ENCODE results near the gene GRIN2C.
"Not testable (repeated sequence)": the region's sequence is repeated elsewhere in the genome, so short reads cannot be mapped to it uniquely, and the experiment has no call there.

The GRIN2C gene

DNA sequence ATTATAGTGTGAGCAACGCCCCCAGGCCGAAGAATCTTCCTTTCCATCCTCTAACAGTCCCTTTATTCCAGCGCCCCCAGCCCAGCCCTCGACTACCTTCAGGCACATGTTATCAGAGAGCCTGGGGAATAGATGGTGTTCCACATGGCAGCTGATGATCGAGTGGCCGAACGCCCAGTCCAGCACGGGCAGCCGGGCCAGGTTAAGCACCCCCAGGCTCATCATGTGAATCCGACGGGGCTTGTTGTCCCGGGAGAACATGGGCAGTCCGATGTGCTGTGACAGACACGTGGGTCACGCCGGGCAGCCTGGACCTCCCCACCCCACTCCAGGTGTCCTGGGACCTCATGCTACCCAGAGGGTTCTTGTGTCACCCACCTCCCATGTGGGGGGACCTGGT lies 19.6 kb upstream of the GRIN2C start:
- DNase-seq (ENCODE audit: low read depth in 3 of 3, low spot score in 1 of 3) = no peak

DNA sequence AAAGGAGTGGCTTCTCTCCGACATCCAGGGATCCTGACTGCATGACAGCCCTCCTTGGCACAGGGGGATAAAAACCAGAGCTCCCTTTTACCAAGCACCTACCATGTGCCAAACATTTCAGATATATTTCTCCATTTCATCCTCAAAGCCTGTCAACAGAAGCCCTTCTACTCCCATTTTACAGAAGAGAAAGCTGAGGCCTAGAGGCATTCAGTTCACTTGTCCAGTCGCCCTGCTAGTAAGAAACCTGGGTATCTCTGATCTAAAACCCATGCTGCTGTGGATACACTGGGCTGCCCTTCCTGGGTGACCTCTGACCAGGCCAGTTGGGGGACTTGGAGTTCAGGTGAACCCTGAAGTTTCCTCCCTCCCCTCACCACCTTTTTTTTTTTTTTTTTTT lies 19.0 kb upstream of the GRIN2C start:
- DNase-seq (ENCODE audit: low read depth in 3 of 3, low spot score in 1 of 3) = no peak

GRCh38 chr17:74877592-74878548 lies 18.2 kb upstream of the GRIN2C start:
- DNase-seq (ENCODE audit: low read depth in 3 of 3, low spot score in 1 of 3) = no peak

DNA sequence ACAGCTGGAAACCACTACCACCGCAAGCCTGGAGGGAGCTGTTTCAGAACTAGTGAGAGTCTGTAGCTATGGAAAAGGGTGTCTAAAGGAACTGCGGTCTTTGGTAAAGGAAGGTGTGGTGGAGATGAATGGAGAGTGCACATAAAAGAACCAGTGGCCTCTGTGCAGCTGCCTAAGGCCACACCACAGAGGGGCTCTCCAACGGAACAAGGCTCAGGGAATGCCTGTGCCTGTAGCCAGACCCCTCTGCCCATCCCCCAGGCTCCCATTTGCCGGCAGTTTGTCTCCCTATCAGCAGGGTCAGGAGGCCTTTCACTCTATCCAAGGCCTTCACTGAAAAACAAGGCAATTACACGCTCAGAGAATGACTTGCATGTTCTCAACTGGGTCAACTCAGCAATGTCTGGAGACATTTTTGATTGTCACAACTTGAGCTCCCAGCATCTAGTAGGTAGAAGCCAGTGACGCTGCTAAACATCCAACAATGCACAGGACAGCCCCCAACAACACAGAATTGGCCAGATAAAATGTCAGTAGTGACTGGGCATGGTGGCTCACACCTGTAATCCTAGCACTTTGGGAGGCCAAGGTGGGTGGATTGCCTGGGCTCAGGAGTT lies 16.4 kb upstream of the GRIN2C start:
- no peak for DNase-seq (ENCODE audit: low read depth in 3 of 3, low spot score in 1 of 3)

DNA sequence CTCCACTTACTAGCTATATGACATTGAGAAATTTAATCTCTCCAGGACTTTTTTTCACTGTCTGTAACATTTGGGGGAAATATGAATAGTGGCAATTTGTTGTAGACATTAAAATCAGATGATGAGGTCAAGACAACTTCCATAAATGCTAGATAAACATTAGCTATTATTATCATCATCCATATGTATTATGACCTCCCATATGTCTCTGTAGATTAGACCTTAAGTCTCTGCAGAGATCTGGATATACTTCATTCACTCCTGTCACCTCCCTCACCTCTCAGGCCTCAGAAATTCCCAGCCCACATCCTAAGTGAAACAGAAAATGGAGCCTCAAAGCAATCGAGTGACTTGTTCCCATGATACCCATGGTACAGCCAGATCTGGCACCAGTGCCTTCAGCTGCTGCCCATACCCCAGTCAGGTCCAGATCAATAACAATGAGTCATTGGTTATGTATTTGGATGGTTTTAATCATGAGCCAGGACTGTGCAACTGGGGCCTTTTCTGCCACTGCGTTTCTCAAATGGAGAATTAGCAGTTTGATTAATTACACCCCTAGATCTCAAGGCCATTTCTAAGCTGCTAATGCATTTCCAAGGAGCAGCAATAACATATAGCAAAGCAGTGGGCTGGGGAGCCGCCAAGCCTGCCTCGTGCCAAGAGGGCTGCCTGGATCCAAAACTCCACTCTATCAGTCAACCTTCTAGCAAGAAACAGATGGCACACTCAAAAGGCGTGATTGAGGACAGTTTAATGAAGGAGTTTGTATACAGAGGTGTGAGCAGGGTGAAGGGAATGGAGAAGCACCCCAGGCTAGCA lies 15.7 kb upstream of the GRIN2C start:
- DNase-seq (ENCODE audit: low read depth in 3 of 3, low spot score in 1 of 3) = no peak

- DNase-seq (ENCODE audit: low read depth in 3 of 3, low spot score in 1 of 3) = no peak
Measured at GRCh38 chr17:74874615-74875037, 14.9 kb upstream of the GRIN2C start.

DNA sequence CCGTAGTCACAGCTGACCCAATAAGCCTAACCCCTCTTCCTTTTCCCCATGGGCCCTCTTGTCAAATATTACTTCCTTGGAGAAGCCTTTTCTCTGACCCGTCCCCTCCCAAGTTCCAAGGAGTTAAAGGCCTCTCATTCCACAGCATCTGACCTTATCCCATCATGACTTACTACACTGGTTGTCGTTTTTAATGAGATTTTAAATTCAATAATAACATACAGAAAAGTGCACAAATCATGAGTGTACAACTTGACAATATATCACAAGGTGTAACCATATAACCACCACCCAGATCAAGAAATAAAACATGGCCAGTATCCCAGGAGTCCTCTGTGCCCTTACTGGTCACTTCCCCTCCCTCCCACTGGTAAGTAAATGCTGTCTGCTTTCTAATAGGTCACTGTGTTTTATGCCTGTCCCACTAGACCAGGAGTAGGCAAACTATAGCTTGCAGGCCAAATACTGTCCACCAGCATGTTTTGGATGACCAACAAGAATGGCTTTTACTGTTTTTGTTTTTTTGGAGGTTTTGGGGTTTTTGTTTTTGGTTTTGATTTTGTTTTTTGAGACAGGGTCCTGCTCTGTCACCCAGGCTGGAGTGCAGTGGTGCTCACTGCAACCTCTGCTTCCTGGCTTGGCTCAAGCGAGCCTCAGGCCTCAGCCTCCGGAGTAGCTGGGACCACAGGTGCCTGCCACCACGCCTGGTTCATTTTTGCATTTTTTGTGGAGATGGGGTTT lies 14.4 kb upstream of the GRIN2C start:
- DNase-seq (ENCODE audit: low read depth in 3 of 3, low spot score in 1 of 3) = no peak

DNA sequence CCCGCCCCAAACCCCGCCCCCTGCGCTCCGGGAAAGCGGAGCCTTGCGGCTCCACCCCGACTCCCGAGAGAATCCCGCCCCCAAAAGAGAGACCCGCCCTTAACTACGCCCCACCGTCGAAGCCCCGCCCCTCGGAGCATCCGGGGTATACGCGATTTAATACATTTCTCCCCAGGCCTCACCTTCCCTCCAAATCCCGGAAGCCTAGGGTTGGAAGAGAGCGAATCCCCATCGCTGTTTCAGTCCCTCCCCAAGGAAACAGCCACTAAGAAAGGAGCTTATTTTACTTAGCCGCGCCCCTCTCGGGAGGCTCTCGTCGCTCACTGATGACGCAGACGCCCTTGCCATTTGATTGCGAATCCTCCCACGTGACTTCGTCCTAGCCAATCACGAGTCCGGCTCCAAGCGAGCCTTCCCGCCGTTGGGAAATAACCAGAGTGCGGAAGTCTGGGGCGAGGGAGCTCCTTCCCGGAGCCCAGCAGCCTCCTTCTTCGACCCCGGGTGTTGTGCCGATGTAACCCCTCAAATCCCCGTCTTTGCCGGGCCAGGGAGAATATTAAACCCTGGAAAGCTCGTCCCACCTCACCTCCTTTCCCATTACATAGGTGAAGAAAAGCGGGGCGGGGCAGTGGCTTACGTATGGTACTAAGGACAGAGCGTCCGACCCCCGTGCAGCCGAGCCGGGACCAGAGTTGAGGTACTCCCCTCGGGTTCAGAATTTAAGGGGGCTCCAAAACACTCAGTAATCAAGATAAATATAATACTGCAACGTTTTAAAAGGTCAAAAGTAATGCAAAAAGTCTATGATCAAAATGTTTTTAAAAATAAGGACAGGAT lies 13.6 kb upstream of the GRIN2C start:
- DNase-seq (ENCODE audit: low read depth in 3 of 3, low spot score in 1 of 3) = peak; percentile 97 to 99 (median 97)

DNA sequence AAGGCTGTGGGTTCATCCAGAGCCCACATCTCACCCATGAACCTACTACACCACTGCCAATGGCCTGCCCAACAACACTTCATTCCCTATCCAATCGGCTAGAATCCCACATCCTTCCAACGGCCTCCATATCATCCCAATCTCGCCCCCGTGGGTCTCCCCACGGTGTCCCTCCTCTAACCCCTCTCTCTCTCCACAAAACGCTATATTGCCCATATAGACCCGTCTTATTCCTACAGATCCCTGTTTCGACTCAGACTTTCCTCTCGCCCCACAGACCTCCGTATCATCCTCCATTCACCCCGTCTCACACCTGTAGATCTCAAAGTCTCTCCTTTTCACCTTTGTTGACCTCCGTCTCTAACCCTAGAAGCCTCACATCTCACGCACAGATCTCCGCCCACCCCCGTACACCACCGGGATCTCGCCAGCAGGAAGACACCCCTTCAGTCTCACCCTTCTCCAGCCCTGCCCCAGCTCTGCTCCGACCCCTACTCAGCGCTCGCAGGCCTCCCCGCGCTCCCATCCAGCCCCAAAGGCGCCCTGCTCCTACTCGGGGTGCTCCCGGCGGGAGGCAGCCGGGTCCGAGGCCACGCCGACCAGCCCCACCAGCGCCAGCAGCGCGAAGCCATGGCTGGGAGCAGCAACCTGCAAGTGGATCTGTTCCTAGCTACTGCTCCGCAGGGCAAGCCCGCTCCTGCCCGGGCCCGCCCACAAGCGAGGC lies 12.8 kb upstream of the GRIN2C start, which contains the start of gene FDXR:
Gene FDXR (minus strand): TSS at position 682 of the 724 bp plus-strand sequence. CDS start 50 bp downstream, at position 632.
- DNase-seq (ENCODE audit: low read depth in 3 of 3, low spot score in 1 of 3) = no peak

GRCh38 chr17:74871356-74872076 lies 11.8 kb upstream of the GRIN2C start:
- no peak for DNase-seq (ENCODE audit: low read depth in 3 of 3, low spot score in 1 of 3)

DNA sequence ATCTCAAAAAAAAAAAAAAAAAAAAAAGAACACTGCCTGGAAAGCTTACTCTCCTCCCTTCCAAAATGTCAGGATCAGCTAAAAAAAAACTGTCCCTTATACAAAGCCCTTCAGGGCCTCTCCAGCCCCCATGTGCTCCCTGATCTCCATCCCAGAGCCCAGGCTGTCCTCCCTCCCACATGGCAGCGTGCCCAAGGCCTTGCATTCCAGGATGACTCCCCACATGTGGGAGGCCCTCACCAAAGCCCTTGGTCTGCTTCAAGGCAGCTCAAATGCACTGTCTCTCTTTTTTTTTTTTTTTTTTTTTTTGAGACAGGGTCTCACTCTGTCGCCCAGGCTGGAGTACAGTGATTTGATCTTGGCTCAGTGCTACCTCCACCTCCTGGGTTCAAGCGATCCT lies 10.8 kb upstream of the GRIN2C start:
- no peak for DNase-seq (ENCODE audit: low read depth in 3 of 3, low spot score in 1 of 3)

DNA sequence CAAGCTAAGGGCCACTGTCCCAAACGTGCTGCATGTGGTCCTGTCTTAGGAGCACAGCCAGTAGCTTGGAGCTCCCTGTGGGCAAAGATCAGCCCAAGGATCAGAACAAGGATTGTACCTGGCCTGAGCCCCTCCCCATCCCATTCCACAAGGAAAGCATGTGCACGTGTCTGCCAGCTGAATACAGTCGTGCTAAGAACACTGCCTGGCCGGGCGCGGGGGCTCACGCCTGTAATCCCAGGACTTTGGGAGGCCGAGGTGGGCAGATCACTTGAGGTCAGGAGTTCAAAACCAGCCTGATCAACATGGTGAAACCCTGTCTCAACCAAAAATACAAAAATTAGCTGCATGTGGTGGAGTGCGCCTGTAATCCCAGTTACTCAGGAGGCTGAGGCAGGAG lies 10.3 kb upstream of the GRIN2C start:
- DNase-seq (ENCODE audit: low read depth in 3 of 3, low spot score in 1 of 3) = not testable (repeated sequence)

- DNase-seq (ENCODE audit: low read depth in 3 of 3, low spot score in 1 of 3) = no peak
Measured at GRCh38 chr17:74868908-74869255, 9.2 kb upstream of the GRIN2C start.

- no peak for DNase-seq (ENCODE audit: low read depth in 3 of 3, low spot score in 1 of 3)
Measured at GRCh38 chr17:74868251-74868907, 8.7 kb upstream of the GRIN2C start.

- DNase-seq (ENCODE audit: low read depth in 3 of 3, low spot score in 1 of 3) = no peak
Measured at GRCh38 chr17:74866198-74866835, 6.6 kb upstream of the GRIN2C start.

GRCh38 chr17:74865504-74866197 lies 6.0 kb upstream of the GRIN2C start:
- DNase-seq (ENCODE audit: low read depth in 3 of 3, low spot score in 1 of 3) = no peak

GRCh38 chr17:74864866-74865395 lies 5.2 kb upstream of the GRIN2C start:
- DNase-seq (ENCODE audit: low read depth in 3 of 3, low spot score in 1 of 3) = peak; percentile 18 to 68 (median 53)
